HL-60/S4 treated with phorbol 12-myristate 13-acetate at 8.2 ng/mL for 4 days and 3 days (cell line): ENCODE results near the gene OR4E2.
"Not testable (repeated sequence)": the region's sequence is repeated elsewhere in the genome, so short reads cannot be mapped to it uniquely, and the experiment has no call there.

Source experiments
- in situ Hi-C: fragments of 300-500 bp; cut with MboI; formaldehyde crosslinking; loops from 2 replicates; pipeline ENCODE4 v1.15.0; 2022; ENCODE audit warnings: low sequenced_read_pairs

The OR4E2 gene

GRCh38 chr14:21694425-21694824 lies 40.8 kb downstream of the OR4E2 start:
- in situ Hi-C loops: no loop called here

- in situ Hi-C loops: not testable (repeated sequence)
These were observed 44.0 kb downstream of the OR4E2 start for GRCh38 chr14:21697662-21698061.

GRCh38 chr14:21698538-21698937 lies 44.9 kb downstream of the OR4E2 start:
- in situ Hi-C loops: not testable (repeated sequence)

- in situ Hi-C loops: no loop called here
These were observed 45.9 kb downstream of the OR4E2 start for GRCh38 chr14:21699551-21699950.

- in situ Hi-C loops: no loop called here
These were observed 48.7 kb downstream of the OR4E2 start for GRCh38 chr14:21702316-21702715.

GRCh38 chr14:21703357-21704326 lies 50.0 kb downstream of the OR4E2 start:
- in situ Hi-C loops: no loop called here

GRCh38 chr14:21704338-21704737 lies 50.7 kb downstream of the OR4E2 start:
- in situ Hi-C loops: no loop called here

- in situ Hi-C loops: no loop called here
These were observed 57.8 kb downstream of the OR4E2 start for GRCh38 chr14:21711360-21711961.

GRCh38 chr14:21712036-21712435 lies 58.4 kb downstream of the OR4E2 start:
- in situ Hi-C loops: no loop called here

- in situ Hi-C loops: no loop called here
These were observed 60.8 kb downstream of the OR4E2 start for GRCh38 chr14:21714318-21714929.
